HG03095 (cell line): ENCODE results near the gene KRTAP12-1.
"Not testable (repeated sequence)": the region's sequence is repeated elsewhere in the genome, so short reads cannot be mapped to it uniquely, and the experiment has no call there.

ENCODE experiments used
- ATAC-seq: cut with Tn5 transposase; IDR thresholded peaks from one replicate; pipeline ENCODE4 v1.9.1; 2021; ENCODE audit warnings: moderate library complexity; ENCODE audit not compliant: unreplicated experiment

Gene KRTAP12-1

DNA sequence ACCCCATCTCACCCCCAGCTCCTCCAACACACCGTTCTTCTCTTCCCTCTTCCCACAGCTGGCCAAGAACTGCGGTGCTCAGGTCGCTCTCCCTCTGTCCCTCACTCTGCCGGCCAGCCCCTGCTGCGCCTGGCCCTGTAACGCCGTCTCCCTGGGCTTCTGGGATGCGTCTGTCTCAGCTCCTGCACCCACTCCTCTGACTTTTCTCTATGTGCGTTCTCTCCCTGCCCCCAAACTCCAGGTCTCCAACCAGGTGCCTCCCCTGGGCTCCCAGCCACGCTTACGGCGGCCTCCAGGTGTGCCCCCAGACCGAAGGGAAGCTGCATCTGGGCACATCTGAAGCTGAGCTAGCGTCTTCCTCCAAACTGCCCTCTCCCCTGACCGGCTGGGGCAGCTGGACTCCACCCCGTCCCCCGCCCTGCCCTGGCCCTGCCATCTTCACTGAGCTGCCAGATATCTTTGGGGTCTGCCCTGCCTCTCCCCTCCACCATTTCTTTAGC lies 17.6 kb upstream of the KRTAP12-1 start:
- ATAC-seq = no peak

DNA sequence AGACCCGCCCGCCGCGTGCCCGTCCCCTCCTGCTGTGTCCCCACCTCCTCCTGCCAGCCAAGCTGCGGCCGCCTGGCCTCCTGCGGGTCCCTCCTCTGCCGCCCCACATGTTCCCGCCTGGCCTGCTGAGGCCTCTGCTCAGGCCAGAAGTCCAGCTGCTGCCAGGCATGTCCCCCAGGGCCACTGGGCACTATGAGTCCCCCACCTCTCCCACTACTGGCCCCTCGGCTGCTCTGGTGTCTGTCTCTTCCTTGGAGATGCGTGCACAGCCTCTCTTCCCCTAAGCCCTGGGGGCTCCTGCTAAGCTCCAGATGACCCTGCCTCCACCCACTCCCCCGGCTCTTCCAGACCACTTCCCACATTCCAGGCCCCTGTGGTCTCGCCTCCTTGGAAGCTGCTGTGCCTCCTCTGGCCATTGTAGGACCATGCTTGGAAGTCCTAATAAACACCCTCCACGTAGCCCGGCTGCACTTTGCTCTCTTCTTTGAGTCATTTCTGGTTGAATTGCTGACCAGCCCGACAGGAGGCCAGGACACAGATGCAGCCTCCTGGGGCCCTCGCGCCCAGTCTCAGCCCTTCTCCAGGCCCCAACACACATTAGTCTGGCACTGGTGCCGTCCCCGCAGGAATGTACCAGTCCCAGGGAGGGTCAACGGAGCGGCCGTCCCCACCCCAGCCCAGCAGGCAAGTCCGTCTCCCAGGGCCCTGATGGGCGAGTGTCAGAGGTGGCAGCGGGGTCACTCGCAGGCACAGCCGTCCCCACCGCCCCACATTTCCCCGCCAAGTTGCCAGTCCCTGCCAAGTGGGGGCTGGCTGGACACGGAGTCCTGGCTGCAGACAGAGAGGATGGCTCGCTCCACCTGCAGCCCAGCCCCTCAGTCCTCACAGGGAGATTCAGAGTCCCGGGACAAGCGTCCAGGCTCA lies 16.1 kb upstream of the KRTAP12-1 start:
- ATAC-seq = no peak

DNA sequence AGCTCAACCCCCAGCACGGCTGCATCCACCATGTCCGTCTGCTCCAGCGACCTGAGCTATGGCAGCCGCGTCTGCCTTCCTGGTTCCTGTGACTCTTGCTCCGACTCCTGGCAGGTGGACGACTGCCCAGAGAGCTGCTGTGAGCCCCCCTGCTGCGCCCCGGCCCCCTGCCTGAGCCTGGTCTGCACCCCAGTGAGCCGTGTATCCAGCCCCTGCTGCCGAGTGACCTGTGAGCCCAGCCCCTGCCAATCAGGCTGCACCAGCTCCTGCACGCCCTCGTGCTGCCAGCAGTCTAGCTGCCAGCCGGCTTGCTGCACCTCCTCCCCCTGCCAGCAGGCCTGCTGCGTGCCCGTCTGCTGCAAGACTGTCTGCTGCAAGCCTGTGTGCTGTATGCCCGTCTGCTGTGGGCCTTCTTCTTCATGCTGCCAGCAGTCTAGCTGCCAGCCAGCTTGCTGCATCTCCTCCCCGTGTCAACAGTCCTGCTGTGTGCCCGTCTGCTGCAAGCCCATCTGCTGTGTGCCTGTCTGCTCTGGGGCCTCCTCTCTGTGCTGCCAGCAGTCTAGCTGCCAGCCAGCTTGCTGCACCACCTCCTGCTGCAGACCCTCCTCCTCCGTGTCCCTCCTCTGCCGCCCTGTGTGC lies 15.3 kb upstream of the KRTAP12-1 start, which contains the start of gene KRTAP10-12:
KRTAP10-12 (plus strand) TSS at position 1 of the 639 bp plus-strand sequence; CDS start at position 31, 30 bp downstream.
- not testable (repeated sequence) for ATAC-seq

DNA sequence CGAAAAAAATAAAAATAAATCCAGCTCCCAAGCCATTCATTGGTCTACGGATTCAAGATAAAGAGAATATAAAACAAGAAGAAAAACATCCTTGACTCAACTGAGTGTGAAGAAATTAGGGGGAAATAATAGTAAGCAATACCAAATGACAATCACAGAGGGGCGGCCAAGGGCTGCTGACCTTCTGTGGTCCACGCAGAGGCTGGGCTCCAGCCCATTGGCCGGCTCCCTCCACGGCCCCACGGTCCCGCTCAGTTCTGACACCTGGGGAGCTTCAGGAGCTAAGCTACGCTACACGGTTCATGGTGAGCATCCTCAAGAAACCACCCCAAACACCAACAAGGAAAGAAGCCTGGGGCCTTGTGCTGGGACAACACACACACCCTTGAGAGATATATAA lies 14.6 kb upstream of the KRTAP12-1 start:
- ATAC-seq = no peak

DNA sequence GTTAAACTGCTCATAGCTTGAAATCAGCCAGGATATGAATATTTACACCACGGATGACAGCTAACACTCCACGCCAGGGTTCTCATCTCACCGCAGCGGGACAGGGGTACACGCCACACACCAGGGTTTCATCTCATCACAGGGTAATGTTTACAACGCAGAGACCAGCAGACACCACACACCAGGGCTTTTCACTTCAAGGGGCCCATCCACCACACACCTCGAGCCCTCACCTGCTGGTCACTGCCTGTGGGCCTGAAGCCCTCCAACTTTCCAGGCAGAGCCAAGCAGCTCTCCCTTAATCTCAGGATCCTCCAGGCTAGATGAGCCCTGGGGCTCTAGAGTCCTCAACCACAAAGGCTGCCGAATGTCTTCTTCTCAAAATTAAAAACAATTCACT lies 13.7 kb upstream of the KRTAP12-1 start:
- no peak for ATAC-seq

DNA sequence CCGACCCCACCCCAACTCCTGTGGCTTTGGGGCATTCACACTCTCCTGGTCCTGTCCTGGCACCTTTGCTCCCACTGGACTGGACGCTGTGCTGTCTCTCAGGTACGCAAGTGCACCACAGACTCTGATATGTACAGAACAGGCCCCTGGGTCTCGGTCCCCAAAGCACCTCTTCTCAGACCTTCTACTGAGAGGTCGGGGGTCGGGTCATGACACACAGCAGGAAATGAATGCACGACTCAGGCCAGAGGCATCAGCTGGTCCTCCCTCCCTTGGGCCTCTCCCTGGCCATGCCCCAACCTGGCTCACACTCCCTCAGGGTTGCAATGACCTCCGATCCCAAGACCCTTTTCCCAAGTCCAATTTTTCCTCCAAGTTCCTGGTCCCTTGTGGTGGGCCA lies 13.2 kb upstream of the KRTAP12-1 start:
- no peak for ATAC-seq

DNA sequence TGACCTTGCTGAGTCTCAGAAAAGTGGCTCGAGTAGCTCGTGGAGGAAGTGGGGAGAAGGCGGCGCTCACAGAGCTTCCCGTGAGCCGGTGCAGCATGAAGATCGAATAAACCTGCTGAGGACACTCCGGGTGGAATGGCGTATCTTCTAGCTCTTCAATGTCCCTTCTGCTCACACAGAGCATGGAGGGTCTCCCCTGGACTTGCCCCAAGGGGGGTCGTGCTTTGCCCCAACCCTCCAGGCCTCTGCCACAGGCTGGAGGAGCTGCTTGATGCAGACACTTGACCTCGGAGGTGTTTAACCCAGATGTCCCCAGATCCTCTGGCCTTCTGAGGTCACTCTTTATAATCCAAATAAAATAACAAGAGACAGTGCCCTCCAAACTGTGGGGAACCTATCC lies 12.8 kb upstream of the KRTAP12-1 start:
- ATAC-seq = no peak

DNA sequence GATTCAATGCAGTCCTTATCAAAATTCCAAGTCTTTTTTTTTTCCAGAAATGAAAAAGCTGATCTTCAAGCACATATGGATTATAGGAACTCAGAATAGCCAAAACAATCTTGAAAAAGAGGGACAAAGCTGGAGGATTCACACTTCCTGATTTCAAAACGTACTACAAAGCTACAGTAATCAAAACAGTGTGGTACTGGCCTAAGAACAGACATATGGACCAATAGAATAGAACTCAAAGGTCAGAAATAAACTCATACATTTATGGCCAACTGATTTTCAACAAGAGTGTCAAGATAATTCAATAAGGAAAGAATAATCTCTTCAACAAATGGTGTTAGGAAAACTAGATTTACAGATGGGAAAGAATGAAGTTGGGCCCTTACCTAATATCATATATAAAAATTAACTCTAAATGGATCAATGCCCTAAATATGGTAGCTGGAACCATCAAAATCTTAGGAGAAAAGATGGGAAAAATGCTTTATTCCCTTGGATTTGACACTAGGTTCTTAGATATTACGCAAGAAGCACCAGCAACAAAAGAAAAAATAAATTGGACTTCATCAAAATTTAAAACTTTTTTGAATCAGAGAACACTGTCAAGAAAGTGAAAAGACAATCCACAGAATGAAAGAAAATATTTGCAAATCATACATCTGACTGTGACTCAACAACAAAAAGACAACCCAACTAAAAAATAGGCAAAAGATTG lies 11.0 kb upstream of the KRTAP12-1 start:
- ATAC-seq = no peak

DNA sequence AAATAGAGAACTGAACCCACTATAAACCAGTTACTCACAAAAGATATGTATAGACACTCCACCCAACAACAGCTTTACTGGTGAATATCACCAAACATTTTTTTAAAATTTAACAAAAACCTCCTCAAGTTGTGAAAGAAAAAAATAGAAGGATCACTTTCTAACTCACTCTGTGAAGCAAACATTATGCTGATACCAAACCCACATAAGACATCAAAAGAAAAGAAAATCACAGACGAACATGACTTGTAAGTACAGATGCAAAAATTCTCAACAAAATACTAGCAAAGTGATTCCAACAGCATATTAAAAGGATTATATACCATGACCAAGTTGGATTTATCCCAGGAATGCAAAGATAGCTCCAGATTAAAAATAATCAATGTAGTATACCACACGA lies 9.7 kb upstream of the KRTAP12-1 start:
- no peak for ATAC-seq

DNA sequence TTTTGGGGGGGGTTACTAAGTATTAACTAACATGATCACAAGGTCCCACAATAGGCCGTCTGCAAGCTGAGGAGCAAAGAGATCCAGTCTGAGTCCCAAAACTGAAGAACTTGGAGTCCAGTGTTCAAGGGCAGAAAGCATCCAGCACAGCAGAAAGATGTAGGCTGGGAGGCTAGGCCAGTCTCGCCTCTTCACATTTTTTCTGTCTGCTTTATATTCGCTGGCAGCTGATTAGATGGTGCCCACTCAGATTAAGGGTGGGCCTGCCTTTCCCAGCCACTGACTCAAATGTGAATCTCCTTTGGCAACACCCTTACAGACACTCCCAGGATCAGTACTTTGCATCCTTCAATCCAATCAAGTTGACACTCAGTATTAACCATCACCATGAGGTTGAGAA lies 7.8 kb upstream of the KRTAP12-1 start:
- ATAC-seq = not testable (repeated sequence)

DNA sequence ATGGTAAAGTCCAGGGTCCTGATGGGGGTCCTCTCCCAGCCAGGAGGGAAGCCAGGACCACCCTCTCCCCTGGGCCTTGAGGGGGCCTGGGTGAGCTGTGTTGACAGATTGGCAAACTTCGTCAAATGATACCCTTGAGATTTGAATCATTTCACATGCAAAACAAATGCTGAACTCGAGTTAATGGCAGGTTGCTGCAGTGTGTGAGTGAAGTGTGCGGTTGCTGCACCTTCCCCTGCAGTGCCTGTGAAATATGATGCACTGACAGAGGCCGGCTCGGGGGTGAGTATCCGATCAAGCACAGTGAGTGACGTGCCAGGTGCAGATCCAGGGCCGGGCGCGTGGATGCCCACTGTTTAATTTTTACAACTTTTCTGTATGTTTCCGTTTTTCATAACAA lies 5.7 kb upstream of the KRTAP12-1 start:
- ATAC-seq = no peak

DNA sequence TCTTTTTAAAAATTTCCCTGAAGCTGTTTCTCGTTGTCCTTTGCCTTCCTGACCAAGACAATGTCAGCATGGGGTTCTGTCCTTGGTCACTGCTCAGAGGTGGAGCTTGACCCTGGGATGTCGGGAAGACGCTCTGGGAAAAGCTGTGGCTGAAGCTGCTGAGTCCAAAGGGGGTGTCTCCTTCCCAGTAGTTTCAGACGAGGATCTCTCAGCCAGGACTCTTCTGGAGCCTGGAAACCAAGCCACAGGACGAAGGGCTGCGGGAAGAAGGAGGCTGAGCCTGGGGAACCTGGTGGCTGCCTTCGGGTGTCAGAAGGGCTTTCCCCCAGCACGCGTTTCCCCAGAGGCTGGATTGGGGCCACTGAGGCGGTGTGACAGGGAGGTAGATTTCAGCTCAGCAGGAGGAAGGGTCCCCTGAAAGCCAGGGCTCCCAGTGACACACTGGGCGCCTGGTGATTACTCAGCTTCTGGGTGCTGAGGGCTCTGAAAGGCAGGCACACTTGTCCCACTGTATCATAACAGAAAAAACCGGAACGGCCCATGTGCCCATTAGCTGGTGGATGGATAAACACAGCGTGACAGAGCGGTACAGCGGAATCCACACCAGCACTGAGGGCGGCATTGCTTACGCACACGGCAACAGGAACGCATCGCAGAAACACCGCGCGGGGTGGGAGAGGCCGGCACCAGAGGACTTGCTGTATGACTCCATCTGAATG lies 5.0 kb upstream of the KRTAP12-1 start:
- ATAC-seq = no peak

DNA sequence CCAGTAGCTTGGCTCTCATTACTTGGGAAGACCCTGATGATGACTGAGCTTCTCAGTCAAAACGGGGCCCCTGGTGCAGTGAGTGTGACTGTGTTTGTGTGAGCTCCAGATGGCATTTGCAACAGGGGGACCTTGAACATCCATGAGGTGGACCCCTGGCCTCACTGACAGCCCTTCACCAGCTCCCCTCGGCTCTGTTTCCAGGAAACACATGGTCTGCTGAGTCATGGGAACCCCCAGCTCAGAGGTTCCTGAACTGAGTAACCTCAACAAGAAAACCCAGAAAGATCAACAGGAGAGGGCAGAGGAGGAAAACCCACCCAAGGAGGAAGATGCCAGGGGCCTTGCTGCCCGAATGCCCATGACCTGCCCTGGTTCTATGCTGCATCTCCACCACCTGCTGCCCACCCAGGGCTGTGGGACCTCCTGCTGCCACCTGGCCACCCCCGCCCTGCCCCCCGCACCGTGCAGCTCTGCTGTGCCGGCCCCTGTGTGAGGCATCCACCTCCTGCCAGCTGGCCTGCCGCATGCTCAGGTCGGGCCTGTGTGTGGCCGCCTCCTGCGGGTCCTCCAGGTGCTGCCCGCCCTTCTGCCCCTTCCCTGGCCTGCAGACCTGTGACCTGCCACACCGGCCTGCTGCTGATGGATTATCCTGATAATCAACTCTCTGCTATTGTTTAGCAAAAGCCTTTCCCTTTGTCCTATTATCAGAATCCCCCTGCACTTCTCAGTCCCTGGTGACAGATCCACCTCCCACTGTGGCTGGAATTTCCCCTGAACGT lies 4.2 kb upstream of the KRTAP12-1 start:
- ATAC-seq = no peak

DNA sequence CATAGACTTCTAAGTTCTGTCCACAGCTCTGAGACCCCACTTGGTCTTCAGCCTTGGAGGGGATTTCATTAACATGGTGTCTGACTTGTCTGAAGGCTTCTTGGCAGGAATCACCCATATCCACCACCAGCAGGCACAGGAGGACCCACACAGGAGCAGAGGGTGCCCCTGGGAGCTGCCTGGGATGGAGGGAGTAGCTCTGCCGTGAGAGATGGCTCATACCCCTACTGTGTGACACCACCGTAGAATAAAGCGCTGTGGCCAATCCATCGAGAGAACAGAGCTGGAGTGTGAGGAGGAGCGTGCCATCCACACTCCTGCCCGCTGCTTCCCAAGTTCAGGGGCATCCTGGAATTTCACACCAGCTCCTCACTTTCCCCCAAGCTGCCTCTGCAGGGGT lies 3.1 kb upstream of the KRTAP12-1 start:
- ATAC-seq = not testable (repeated sequence)

DNA sequence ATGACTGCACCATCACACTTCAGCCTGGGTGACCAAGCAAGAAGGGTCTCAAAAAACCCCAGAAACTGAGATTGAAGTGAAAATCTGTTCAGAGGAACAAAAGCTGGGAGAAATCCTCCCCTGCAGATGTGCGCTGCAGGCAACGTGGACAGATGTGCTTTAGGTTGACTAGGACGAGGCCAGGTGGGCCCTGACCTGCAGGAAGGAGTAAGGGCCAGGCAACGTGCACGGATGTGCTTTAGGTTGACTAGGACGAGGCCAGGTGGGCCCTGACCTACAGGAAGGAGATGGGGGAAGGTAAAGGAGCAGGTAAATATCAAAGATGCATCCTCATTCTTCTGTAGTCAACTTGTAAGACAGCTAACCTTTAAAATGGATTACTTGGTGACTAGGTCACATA lies 2.5 kb upstream of the KRTAP12-1 start:
- no peak for ATAC-seq

DNA sequence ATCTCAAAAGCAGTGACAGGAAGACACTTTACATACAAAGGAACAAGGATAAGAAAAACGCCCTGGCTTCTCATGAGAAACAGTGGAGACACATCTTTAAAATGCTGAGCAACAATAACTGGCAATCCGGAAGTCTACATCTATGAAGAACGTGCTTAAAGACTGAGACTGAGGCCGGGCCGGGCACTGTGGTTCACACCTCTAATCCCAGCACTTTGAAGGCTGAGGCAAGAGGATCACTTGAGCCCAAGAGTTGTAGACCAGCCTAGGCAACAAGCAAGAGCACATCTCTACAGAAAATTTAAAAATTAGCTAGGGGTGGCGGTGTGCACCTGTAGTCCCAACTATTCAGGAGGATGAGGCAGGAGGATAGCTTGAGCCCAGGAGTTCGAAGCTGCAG lies 2.1 kb upstream of the KRTAP12-1 start:
- no peak for ATAC-seq

DNA sequence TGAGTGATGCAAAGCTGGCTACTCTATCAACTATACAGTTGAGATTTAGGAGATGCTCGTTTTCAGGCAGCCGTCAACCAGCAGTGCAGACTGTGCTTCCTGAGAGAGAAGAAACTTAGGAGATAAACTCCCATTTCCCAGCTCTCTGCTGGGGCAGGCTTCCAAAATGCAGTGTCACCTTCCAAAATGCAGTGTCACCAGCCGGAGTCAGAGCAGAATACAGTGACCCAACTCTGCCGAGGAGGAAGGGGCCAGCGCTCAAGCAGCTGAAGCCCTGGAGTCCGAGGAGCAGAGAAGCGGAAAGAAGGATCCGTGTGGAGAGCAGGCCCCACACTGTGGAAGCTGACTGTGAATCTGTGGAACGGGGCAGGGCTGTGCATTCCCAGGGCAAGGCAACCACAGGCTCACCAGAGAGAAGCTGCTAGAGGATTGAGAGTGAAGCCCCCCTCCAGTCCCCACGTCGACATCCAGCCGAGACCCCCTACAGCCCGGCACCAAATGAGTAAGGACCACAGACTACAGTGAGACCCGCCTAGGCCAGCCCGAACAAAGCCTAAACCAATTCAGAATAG lies 703 bp upstream of the KRTAP12-1 start:
- no peak for ATAC-seq

DNA sequence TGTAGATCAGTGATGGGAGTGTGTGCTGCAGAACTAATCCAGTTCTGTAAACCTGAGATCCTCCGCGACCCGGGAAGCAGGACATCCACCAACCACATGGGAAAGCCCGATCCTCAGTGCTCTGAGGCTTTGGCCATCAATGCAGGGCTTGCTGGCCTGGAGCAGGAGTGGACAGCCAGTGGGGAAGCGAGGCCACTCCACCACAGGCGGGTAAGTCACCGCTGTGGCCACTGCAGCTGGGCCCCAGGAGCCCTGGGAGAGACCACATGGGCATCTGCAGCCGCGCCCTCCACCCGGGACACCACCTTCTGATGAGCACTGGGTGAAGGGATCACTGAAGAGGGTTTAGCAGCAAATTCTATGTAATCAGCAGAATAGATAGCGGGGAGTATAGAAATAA lies 811 bp downstream of the KRTAP12-1 start:
- no peak for ATAC-seq

DNA sequence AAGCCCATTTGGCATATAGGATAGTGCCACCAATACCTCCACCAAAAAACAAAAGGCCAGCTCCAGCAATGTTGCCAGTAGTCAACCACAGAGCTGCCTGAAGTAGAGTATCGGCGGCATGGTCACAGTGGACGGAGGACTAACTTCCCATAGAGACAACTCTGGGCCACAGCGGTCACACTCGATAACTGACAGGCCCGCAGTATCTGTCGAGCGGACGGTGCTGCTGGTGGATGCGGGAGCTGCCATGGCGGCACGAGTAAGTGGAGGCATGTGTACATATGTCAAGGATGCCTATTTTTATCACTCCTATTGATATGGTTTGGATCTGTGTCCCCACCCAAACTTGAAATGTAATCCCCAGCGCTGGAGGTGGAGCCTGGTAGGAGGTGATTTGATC lies 4.1 kb downstream of the KRTAP12-1 start:
- no peak for ATAC-seq

DNA sequence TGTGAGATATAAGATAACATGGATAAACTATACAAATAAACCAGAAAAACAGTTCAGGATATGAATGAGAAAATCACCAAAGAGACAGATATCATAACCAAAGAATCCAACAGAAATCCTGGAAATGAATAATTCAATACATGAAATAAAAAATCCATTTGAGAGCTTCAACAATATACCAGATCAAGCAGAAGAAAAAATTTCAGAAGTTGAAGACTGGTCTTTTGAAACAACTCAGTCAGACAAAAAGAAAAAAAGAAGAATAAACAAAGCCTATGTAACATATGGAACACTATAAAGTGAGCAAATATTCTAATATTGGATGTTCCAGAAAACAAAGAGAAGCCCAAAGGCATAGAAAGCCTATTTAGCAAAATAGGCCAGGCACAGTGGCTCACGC lies 10.1 kb downstream of the KRTAP12-1 start:
- no peak for ATAC-seq
